GM12864 (cell line): ENCODE results near the gene CDYL.

Source experiments
- DNase-seq: peaks from one replicate; pipeline ENCODE4 v3.0.0-alpha.2; 2011; ENCODE audit warnings: low read depth
- H3K4me3 ChIP-seq: 2 replicates; pipeline ENCODE4 v1.5.1; 2011; ENCODE audit warnings: mild to moderate bottlenecking, low read depth, low read length, control low read depth
- CTCF ChIP-seq: IDR thresholded peaks from 2 replicates; pipeline ENCODE4 v1.5.1; 2011; ENCODE audit warnings: low read depth, mild to moderate bottlenecking, moderate library complexity, low read length, control low read depth, inconsistent platforms; ENCODE audit errors: missing control alignments

CDYL gene

DNA sequence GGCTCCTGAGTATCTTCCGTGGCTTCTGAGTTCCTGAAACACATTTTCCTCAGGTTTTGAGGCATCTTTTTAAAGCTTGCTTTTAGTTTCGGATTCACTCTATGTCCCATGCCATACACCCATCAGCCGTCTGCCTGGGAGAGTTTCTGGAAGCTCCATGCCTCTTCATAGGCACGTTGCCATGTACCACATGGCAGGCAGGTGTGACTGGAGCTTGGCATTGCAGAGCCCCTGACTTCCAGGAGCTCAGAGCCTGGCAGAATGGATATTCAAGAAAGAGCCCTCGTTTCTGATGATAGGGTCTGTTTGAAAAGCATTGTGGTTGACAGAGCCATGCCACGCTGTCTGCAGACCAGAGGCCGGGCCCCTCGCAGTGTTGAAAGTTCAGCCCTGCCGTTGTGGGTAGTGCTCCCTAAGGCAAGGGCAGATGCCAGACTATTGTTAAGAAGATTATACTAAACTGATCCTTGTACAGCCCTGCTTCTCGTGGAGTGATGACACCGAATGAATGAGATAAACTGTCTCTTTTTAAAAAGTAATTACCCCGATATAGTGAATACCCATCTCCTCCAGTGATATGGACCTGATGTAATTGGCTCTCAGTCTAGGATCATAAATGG lies 127.7 kb downstream of the CDYL start:
- no peak for DNase-seq
- TF ChIP-seq CTCF, result no peak
- no peak overlapping the region for H3K4me3 ChIP-seq

DNA sequence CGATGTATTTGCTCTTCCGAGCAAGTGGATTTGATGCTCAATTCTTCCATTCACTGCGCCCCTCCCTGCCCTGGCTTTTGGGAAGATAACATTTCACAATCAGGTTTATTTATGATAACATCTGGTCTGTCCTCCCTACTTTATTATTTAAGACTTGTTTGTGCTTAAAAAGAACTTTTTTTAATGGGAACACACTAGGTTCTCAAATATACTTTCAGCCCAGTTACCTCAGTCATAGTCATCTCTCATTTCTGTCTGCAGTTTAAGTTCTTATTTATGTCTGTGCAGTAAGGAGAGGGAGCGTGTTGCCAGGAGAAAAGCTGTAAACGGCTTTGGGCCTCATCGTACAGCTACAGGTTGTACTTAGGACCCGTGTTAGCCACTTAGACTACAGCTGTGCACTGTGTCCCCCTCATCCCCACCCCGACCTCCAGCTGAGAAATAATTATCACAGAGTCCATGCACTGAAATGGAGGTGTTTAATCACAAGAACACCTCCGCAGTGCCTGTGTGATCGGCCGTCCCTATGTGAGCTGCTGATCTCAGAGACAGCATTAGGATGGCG lies 128.3 kb downstream of the CDYL start:
- H3K4me3 ChIP-seq, result no peak overlapping the region
- TF ChIP-seq CTCF, result no peak
- DNase-seq, result no peak

GRCh38 chr6:4905826-4906225 lies 129.6 kb downstream of the CDYL start:
- no peak overlapping the region for H3K4me3 ChIP-seq
- TF ChIP-seq CTCF, result no peak
- no peak for DNase-seq

- TF ChIP-seq CTCF, result no peak
- no peak overlapping the region for H3K4me3 ChIP-seq
- DNase-seq, result no peak
Measured at GRCh38 chr6:4906293-4907276, 130.4 kb downstream of the CDYL start.

- no peak overlapping the region for H3K4me3 ChIP-seq
- no peak for DNase-seq
- no peak for TF ChIP-seq CTCF
Measured at GRCh38 chr6:4907602-4908001, 131.4 kb downstream of the CDYL start.

DNA sequence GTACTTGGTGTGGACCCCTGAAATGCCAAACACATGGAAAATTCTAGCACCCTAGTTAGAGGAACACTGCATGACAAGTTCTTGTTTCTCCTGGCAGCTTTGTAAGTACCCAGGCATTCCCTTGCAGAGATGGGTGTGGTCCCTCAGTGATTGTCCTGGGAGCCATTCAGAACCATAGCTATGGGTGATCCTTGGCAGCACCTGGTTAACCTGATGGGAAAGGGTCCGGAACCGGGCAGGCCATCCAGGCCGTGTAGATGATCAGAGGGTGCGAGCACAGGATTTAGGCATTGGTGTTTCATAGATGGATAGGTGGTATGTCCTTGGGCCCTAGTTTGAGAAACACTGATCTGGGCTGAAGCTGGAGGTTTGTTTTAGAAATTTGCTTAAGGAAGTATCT lies 131.9 kb downstream of the CDYL start:
- TF ChIP-seq CTCF, result no peak
- no peak overlapping the region for H3K4me3 ChIP-seq
- DNase-seq, result no peak
